ENCODE data around the gene CD28. TPM values are rescaled to one million over a fixed set of nuclear protein-coding genes. Genes with fewer than 3 reads are reported as not detected.

CD28 gene
- total RNA-seq, 2 donors from 2014 or later: not detected

DNA sequence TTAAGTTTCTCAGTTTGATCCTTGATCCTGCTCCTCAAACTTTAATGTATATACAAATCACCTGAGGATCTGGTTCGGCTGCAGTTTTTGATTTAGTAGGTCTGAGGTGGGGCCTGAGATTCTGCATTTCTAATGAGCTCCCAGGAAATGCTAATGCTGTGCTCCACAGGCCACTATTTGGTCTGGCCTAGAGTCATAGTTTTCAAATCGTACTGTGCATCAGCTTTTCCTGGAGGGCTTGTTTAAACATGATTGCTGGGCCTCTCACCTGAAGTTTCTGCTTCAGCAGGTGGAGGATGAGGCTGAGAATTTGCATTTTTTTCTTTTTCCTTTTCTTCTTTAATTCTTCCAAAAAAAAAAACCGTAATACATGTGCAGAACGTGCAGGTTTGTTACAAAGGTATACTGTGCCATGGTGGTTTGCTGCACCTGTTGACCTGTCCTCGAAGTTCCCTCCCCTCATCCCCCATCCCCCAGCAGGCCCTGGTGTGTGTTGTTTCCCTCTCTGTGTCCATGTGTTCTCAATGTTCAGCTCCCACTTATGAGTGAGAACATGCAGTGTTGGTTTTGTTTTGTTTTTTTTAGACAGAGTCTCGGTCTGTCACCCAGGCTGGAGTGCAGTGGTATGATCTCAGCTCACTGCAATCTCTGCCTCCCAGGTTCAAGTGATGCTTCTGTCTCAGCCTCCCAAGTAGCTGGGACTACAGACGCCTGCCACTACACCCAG, 42.2 kb upstream of the CD28 start:
- no peak overlapping the region for H3K9ac ChIP-seq (ENCODE audit: extremely low read depth, low read length, poor library complexity, severe bottlenecking)
- no peak for DNase-seq
- H3K36me3 ChIP-seq (ENCODE audit: control insufficient read depth, insufficient read depth, low read length): no peaks in the 10 kb centered on the region
- TF ChIP-seq CTCF (conservative IDR thresholded peaks at IDR 0.05): no peak
- peaks cover 19% of the 10 kb centered on the region for H3K4me1 Mint-ChIP-seq
- H3K27me3 Mint-ChIP-seq (ENCODE audit: insufficient read depth): no peaks in the 10 kb centered on the region
- no peaks in the 10 kb centered on the region for H3K4me1 ChIP-seq (ENCODE audit: control insufficient read depth, insufficient read depth, low read length)
- H3K27ac ChIP-seq (ENCODE audit: low read depth, low read length): no peak overlapping the region
- H3K27me3 ChIP-seq (ENCODE audit: control insufficient read depth, insufficient read depth, low read length, poor library complexity, severe bottlenecking): no peaks in the 10 kb centered on the region
- no peak overlapping the region for H3K4me3 ChIP-seq (ENCODE audit: low read length)
- H3K4me3 Mint-ChIP-seq: no peak overlapping the region
- 86 to 92% methylated on average over 4 to 7 of the region's 7 CpGs for WGBS, 2 experiments (ENCODE audit: insufficient coverage in 1 of 2, insufficient read length in 1 of 2)
- H3K27ac Mint-ChIP-seq: no peak overlapping the region
- H3K9me3 Mint-ChIP-seq: no peaks in the 10 kb centered on the region
- no peaks in the 10 kb centered on the region for H3K36me3 Mint-ChIP-seq (ENCODE audit: low read depth)
- H3K9me3 ChIP-seq (ENCODE audit: control insufficient read depth, low read length): no peaks in the 10 kb centered on the region

DNA sequence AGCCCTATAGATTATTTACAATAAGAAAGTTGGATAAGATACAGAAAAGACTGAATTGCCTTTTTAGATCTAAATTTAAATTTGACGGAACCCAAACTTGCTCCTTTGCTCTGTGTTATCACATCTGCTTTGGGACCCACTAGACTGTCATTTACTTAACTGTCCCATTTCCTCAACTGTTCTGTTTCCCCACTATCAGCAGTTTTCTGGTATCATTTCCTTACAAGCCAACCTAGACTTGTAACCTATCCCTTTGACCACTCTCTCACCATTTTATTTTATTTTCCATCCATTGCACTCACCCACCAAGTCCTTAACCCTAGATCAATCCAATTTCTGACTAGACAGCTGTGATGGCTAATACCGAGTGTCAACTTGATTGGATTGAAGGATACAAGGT, 38.6 kb upstream of the CD28 start:
- DNase-seq: no peak
- no peak overlapping the region for H3K4me3 ChIP-seq (ENCODE audit: low read length)
- H3K27me3 ChIP-seq (ENCODE audit: control insufficient read depth, insufficient read depth, low read length, poor library complexity, severe bottlenecking): no peaks in the 10 kb centered on the region
- H3K36me3 ChIP-seq (ENCODE audit: control insufficient read depth, insufficient read depth, low read length): no peaks in the 10 kb centered on the region
- TF ChIP-seq CTCF (conservative IDR thresholded peaks at IDR 0.05): no peak
- H3K4me1 Mint-ChIP-seq: peaks cover 10% of the 10 kb centered on the region
- H3K36me3 Mint-ChIP-seq (ENCODE audit: low read depth): no peaks in the 10 kb centered on the region
- H3K27me3 Mint-ChIP-seq (ENCODE audit: insufficient read depth): no peaks in the 10 kb centered on the region
- no peak overlapping the region for H3K27ac ChIP-seq (ENCODE audit: low read depth, low read length)
- WGBS, 2 experiments (ENCODE audit: insufficient coverage in 1 of 2, insufficient read length in 1 of 2): 91 to 99% methylated on average over 1 to 2 of the region's 2 CpGs
- no peak overlapping the region for H3K27ac Mint-ChIP-seq
- no peaks in the 10 kb centered on the region for H3K9me3 Mint-ChIP-seq
- H3K4me3 Mint-ChIP-seq: no peak overlapping the region
- no peaks in the 10 kb centered on the region for H3K4me1 ChIP-seq (ENCODE audit: control insufficient read depth, insufficient read depth, low read length)
- no peaks in the 10 kb centered on the region for H3K9me3 ChIP-seq (ENCODE audit: control insufficient read depth, low read length)
- no peak overlapping the region for H3K9ac ChIP-seq (ENCODE audit: extremely low read depth, low read length, poor library complexity, severe bottlenecking)

DNA sequence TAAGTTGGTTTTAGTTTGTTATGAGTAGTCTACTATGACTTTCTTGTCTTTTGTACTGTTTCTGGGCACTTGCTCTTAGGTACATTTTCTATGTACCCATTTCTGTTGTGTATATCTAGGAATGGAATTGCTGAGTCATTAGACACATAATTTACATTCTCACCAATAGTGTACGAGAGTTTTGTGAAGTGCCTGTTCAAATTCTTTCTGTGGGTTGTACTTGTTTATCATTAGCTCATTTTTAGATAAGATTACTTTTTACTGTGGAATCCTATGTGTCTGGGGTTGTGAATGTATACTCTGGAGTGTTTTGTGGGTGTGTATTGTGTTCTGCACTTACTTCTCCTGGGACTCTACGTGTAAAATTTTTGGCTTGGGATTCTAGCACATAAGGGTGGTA, 36.6 kb upstream of the CD28 start:
- Mint-ChIP-seq H3K4me1 (no peaks in the 10 kb centered on the region), H3K27ac (no peak overlapping the region)
- no peak for DNase-seq

More for the DNA sequence above, 36.6 kb upstream of the CD28 start:
- Mint-ChIP-seq H3K27me3 (ENCODE audit: insufficient read depth) (no peaks in the 10 kb centered on the region), H3K4me3 (no peak overlapping the region), H3K9me3 (peaks cover 5% of the 10 kb centered on the region), H3K36me3 (ENCODE audit: low read depth) (no peaks in the 10 kb centered on the region)
- no peak overlapping the region for H3K4me3 ChIP-seq (ENCODE audit: low read length)
- WGBS, 2 experiments (ENCODE audit: insufficient coverage in 1 of 2, insufficient read length in 1 of 2): 90% methylated on average over 1 of the region's 2 CpGs; no CpG with 5 or more reads in 1 of the 2 experiments
- H3K9me3 ChIP-seq (ENCODE audit: control insufficient read depth, low read length): no peaks in the 10 kb centered on the region
- no peaks in the 10 kb centered on the region for H3K36me3 ChIP-seq (ENCODE audit: control insufficient read depth, insufficient read depth, low read length)
- no peak overlapping the region for H3K27ac ChIP-seq (ENCODE audit: low read depth, low read length)
- no peak for TF ChIP-seq CTCF (conservative IDR thresholded peaks at IDR 0.05)
- H3K9ac ChIP-seq (ENCODE audit: extremely low read depth, low read length, poor library complexity, severe bottlenecking): no peak overlapping the region
- H3K4me1 ChIP-seq (ENCODE audit: control insufficient read depth, insufficient read depth, low read length): no peaks in the 10 kb centered on the region
- H3K27me3 ChIP-seq (ENCODE audit: control insufficient read depth, insufficient read depth, low read length, poor library complexity, severe bottlenecking): no peaks in the 10 kb centered on the region

Data from endodermal cell (in vitro differentiated cells).